GM12878 (cell line): Measurements from ENCODE around the gene ATF2. TPM values are rescaled to one million over a fixed set of nuclear protein-coding genes. Genes with fewer than 3 reads are reported as not detected.

Source experiments
- BCL3 ChIP-seq: IDR thresholded peaks from 2 replicates; pipeline ENCODE4 v1.6.1; 2011; ENCODE audit warnings: borderline replicate concordance, low read depth, mild to moderate bottlenecking, moderate library complexity, low read length; ENCODE audit not compliant: insufficient read depth, poor library complexity, severe bottlenecking
- DPF2 ChIP-seq: fragments of 450-650 bp; IDR thresholded peaks from 2 replicates; pipeline ENCODE4 v1.6.1; 2017; ENCODE audit warnings: mild to moderate bottlenecking
- E2F8 ChIP-seq: fragments of 450-650 bp; IDR thresholded peaks from 2 replicates; pipeline ENCODE4 v1.6.1; 2018; ENCODE audit warnings: mild to moderate bottlenecking, low read depth, moderate library complexity; ENCODE audit not compliant: partially characterized antibody
- MXI1 ChIP-seq: fragments of 150-350 bp; IDR thresholded peaks from 2 replicates; pipeline ENCODE4 v1.6.1; 2011; ENCODE audit warnings: low read depth, mild to moderate bottlenecking, inconsistent platforms, low read length, improper control_type of control experiment
- RFX5 ChIP-seq: IDR thresholded peaks from 2 replicates; pipeline ENCODE4 v1.6.1; 2011; ENCODE audit warnings: low read depth, low read length, improper control_type of control experiment
- SMAD5 ChIP-seq: IDR thresholded peaks from 2 replicates; pipeline ENCODE4 v1.6.1; 2016; ENCODE audit warnings: antibody characterized with exemption, low read depth
- TCF7 ChIP-seq: IDR thresholded peaks from 2 replicates; pipeline ENCODE4 v1.6.1; 2014; ENCODE audit warnings: antibody characterized with exemption, borderline replicate concordance
- WRNIP1 ChIP-seq: IDR thresholded peaks from 2 replicates; pipeline ENCODE4 v1.6.1; 2011; ENCODE audit warnings: low read depth, low read length, improper control_type of control experiment, borderline replicate concordance
- polyA plus RNA-seq, 11 experiments: library from polyadenylated mRNA; depleted of rRNA in 4 of 11; unstranded in 6 of 11; stranded (reverse) in 5 of 11; fragments of >200 nt; fragmentation: Nextera tagmentation in 4 of 11; fragmentation: Illumina TruSeq in 1 of 11; extraction: Ambion mirVana in 4 of 11; extraction: Trizol in 1 of 11; gene quantifications; 1 replicate in 1 of 11; 2 replicates in 10 of 11; pipeline versions ENCODE4 v1.2.1 to v1.2.3, GENCODE V29; 2011 to 2016; ENCODE audit warnings: inconsistent platforms in 2 of 11, missing spikeins in 2 of 11, low read depth in 1 of 11
- total RNA-seq, 4 experiments: library from RNA; depleted of rRNA in 3 of 4; stranded (reverse); fragments of >200 nt in 3 of 4; fragmentation: Illumina TruSeq in 1 of 4; extraction: Trizol in 1 of 4; gene quantifications; 2 replicates each; pipeline versions ENCODE4 v1.2.1 to v1.2.3, GENCODE V29; 2013 to 2021
- TF ChIP-seq, protein P1 (sequence below): fragments of 450-650 bp; formaldehyde crosslinking; IDR thresholded peaks from 2 replicates; pipeline ENCODE4 v1.4.0; 2020; ENCODE audit warnings: mild to moderate bottlenecking, moderate library complexity

Gene ATF2
- total and polyA plus RNA-seq, 10 of the 15 experiments (the other 5 are each of a cell fraction or from before 2014, with no cell fraction given): 10.3 to 78.0 (median 36.0) TPM

DNA sequence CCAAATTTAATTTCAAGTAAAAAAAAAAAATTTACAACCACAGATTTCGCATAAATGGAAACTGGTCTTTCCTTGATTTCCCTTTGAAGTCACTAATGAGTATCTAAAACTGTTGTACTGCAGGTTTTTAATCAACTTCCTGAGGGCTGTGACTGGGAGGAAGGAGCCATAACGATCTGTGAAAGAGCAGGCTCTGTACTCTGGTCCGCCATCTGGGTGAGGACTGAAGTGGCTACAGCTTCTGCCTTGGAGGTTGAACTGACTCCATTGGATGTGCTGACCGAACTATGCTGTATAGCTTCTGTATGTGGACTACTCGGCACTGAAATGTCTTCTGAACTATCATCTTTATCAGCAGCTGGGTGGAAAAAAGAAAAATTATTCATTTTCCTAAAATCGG lies 93.5 kb downstream of the ATF2 start (continued):
- TF ChIP-seq E2F8: no peak
- TF ChIP-seq BCL3: no peak
- TF ChIP-seq WRNIP1: no peak
- TF ChIP-seq, protein P1, sequence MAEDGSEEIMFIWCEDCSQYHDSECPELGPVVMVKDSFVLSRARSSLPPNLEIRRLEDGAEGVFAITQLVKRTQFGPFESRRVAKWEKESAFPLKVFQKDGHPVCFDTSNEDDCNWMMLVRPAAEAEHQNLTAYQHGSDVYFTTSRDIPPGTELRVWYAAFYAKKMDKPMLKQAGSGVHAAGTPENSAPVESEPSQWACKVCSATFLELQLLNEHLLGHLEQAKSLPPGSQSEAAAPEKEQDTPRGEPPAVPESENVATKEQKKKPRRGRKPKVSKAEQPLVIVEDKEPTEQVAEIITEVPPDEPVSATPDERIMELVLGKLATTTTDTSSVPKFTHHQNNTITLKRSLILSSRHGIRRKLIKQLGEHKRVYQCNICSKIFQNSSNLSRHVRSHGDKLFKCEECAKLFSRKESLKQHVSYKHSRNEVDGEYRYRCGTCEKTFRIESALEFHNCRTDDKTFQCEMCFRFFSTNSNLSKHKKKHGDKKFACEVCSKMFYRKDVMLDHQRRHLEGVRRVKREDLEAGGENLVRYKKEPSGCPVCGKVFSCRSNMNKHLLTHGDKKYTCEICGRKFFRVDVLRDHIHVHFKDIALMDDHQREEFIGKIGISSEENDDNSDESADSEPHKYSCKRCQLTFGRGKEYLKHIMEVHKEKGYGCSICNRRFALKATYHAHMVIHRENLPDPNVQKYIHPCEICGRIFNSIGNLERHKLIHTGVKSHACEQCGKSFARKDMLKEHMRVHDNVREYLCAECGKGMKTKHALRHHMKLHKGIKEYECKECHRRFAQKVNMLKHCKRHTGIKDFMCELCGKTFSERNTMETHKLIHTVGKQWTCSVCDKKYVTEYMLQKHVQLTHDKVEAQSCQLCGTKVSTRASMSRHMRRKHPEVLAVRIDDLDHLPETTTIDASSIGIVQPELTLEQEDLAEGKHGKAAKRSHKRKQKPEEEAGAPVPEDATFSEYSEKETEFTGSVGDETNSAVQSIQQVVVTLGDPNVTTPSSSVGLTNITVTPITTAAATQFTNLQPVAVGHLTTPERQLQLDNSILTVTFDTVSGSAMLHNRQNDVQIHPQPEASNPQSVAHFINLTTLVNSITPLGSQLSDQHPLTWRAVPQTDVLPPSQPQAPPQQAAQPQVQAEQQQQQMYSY: no peak
- TF ChIP-seq SMAD5: no peak
- TF ChIP-seq DPF2: no peak
- no peak for TF ChIP-seq MXI1
- TF ChIP-seq RFX5: no peak
- no peak for TF ChIP-seq TCF7
